Measurements from ENCODE around the gene COX4I2. TPM values are rescaled to one million over a fixed set of nuclear protein-coding genes. Genes with fewer than 3 reads are reported as not detected.
"Not testable (repeated sequence)": the region's sequence is repeated elsewhere in the genome, so short reads cannot be mapped to it uniquely, and the experiment has no call there.

Gene COX4I2
- total RNA-seq, 2 experiments from 2014 or later = not detected

- Histone ChIP-seq H4K20me1 (ENCODE audit: insufficient read depth, low read length) (no peaks in the 10 kb centered on the region), H3K9me2 (ENCODE audit: insufficient read depth, low read length) (no peaks in the 10 kb centered on the region), H3K79me2 (ENCODE audit: insufficient read depth, low read depth, low read length) (no peaks in the 10 kb centered on the region), H3K4me3 (ENCODE audit: low read depth, low read length, poor library complexity, severe bottlenecking) (no peak overlapping the region), H3K4me1 (ENCODE audit: insufficient read depth, low read length, poor library complexity, severe bottlenecking) (peaks cover 5% of the 10 kb centered on the region), H3K27ac (ENCODE audit: low read depth, low read length, poor library complexity, severe bottlenecking) (no peak overlapping the region), H2AFZ (ENCODE audit: low read length) (no peak overlapping the region), H3K9me3 (ENCODE audit: low read length) (no peaks in the 10 kb centered on the region), H3K36me3 (ENCODE audit: insufficient read depth, low read length) (no peaks in the 10 kb centered on the region), H3K4me2 (ENCODE audit: low read length) (no peak overlapping the region)
- CTCF ChIA-PET (ENCODE audit: unreplicated experiment) = interaction anchor here (1.2 kb wide), 1 partner anchor 81 kb away, joined by 4 read pairs; no protein-coding TSS in a partner anchor
- TF ChIP-seq CTCF (conservative IDR thresholded peaks at IDR 0.05; ENCODE audit: low read length) = no peak
- TF ChIP-seq EZH2phosphoT487 (IDR thresholded peaks at IDR 0.05; ENCODE audit: borderline replicate concordance, low read depth, low read length) = no peak
- POLR2A ChIA-PET = interaction anchor here (1.1 kb wide), 1 partner anchor 19 kb away, joined by 3 read pairs; no protein-coding TSS in a partner anchor
- no peak for DNase-seq (ENCODE audit: low spot score)
- BruUV-seq (replicated peaks) = no TSS peak
- intact Hi-C loops (cut with micrococcal nuclease; ENCODE audit: unreplicated experiment) = no loop called here
Observed at GRCh38 chr20:31642837-31643236, 5.1 kb downstream of the COX4I2 start.

GRCh38 chr20:31643522-31643921 lies 5.8 kb downstream of the COX4I2 start:
- intact Hi-C loops (cut with micrococcal nuclease; ENCODE audit: unreplicated experiment) = no loop called here

GRCh38 chr20:31644701-31645100 lies 7.0 kb downstream of the COX4I2 start:
- Histone ChIP-seq H3K4me1 (ENCODE audit: insufficient read depth, low read length, poor library complexity, severe bottlenecking) (peaks cover 5% of the 10 kb centered on the region), H3K9me3 (ENCODE audit: low read length) (no peaks in the 10 kb centered on the region), H4K20me1 (ENCODE audit: insufficient read depth, low read length) (no peaks in the 10 kb centered on the region), H3K27ac (ENCODE audit: low read depth, low read length, poor library complexity, severe bottlenecking) (no peak overlapping the region), H3K36me3 (ENCODE audit: insufficient read depth, low read length) (no peaks in the 10 kb centered on the region), H3K4me3 (ENCODE audit: low read depth, low read length, poor library complexity, severe bottlenecking) (no peak overlapping the region), H2AFZ (ENCODE audit: low read length) (no peak overlapping the region), H3K9me2 (ENCODE audit: insufficient read depth, low read length) (no peaks in the 10 kb centered on the region), H3K79me2 (ENCODE audit: insufficient read depth, low read depth, low read length) (no peaks in the 10 kb centered on the region), H3K4me2 (ENCODE audit: low read length) (no peak overlapping the region)
- intact Hi-C loops (cut with micrococcal nuclease; ENCODE audit: unreplicated experiment) = no loop called here
- TF ChIP-seq EZH2phosphoT487 (IDR thresholded peaks at IDR 0.05; ENCODE audit: borderline replicate concordance, low read depth, low read length) (no peak), CTCF (conservative IDR thresholded peaks at IDR 0.05; ENCODE audit: low read length) (no peak)
- POLR2A ChIA-PET = interaction anchor here (0.5 kb wide), 1 partner anchor 99 kb away, joined by 3 read pairs; no protein-coding TSS in a partner anchor
- CTCF ChIA-PET (ENCODE audit: unreplicated experiment) = no interaction called here
- no peak for DNase-seq (ENCODE audit: low spot score)
- BruUV-seq (replicated peaks) = no TSS peak

More at GRCh38 chr20:31643522-31643921, 5.8 kb downstream of the COX4I2 start:
- ChIA-PET POLR2A (interaction anchor here (1.1 kb wide), 1 partner anchor 18 kb away, joined by 3 read pairs; no protein-coding TSS in a partner anchor), CTCF (ENCODE audit: unreplicated experiment) (interaction anchor here (1.2 kb wide), 1 partner anchor 80 kb away, joined by 4 read pairs; no protein-coding TSS in a partner anchor)
- Histone ChIP-seq H3K9me3 (ENCODE audit: low read length) (no peaks in the 10 kb centered on the region), H3K4me3 (ENCODE audit: low read depth, low read length, poor library complexity, severe bottlenecking) (no peak overlapping the region), H3K4me1 (ENCODE audit: insufficient read depth, low read length, poor library complexity, severe bottlenecking) (peaks cover 5% of the 10 kb centered on the region), H3K4me2 (ENCODE audit: low read length) (no peak overlapping the region), H3K36me3 (ENCODE audit: insufficient read depth, low read length) (no peaks in the 10 kb centered on the region), H3K9me2 (ENCODE audit: insufficient read depth, low read length) (no peaks in the 10 kb centered on the region), H4K20me1 (ENCODE audit: insufficient read depth, low read length) (no peaks in the 10 kb centered on the region), H3K27ac (ENCODE audit: low read depth, low read length, poor library complexity, severe bottlenecking) (no peak overlapping the region), H2AFZ (ENCODE audit: low read length) (no peak overlapping the region), H3K79me2 (ENCODE audit: insufficient read depth, low read depth, low read length) (no peaks in the 10 kb centered on the region)
- no peak for DNase-seq (ENCODE audit: low spot score)
- TF ChIP-seq EZH2phosphoT487 (IDR thresholded peaks at IDR 0.05; ENCODE audit: borderline replicate concordance, low read depth, low read length) = no peak
- no TSS peak for BruUV-seq (replicated peaks)

- CTCF ChIA-PET (ENCODE audit: unreplicated experiment); POLR2A ChIA-PET; H3K36me3 ChIP-seq (ENCODE audit: insufficient read depth, low read length); DNase-seq (ENCODE audit: low spot score); H3K9me2 ChIP-seq (ENCODE audit: insufficient read depth, low read length); intact Hi-C loops (cut with micrococcal nuclease; ENCODE audit: unreplicated experiment); H3K79me2 ChIP-seq (ENCODE audit: insufficient read depth, low read depth, low read length); H4K20me1 ChIP-seq (ENCODE audit: insufficient read depth, low read length); H2AFZ ChIP-seq (ENCODE audit: low read length); H3K27ac ChIP-seq (ENCODE audit: low read depth, low read length, poor library complexity, severe bottlenecking); BruUV-seq (replicated peaks); H3K4me3 ChIP-seq (ENCODE audit: low read depth, low read length, poor library complexity, severe bottlenecking); H3K4me2 ChIP-seq (ENCODE audit: low read length); H3K4me1 ChIP-seq (ENCODE audit: insufficient read depth, low read length, poor library complexity, severe bottlenecking); H3K9me3 ChIP-seq (ENCODE audit: low read length): not testable (repeated sequence)
Observed at GRCh38 chr20:31648104-31648503, 10.4 kb downstream of the COX4I2 start.

Measured in OCI-LY7 (cell line).